GM21515 (cell line): ENCODE results near the gene OSBPL10.
"Not testable (repeated sequence)": the region's sequence is repeated elsewhere in the genome, so short reads cannot be mapped to it uniquely, and the experiment has no call there.

Source experiments
- ATAC-seq: cut with Tn5 transposase; IDR thresholded peaks from one replicate; pipeline ENCODE4 v1.9.1; 2021; ENCODE audit not compliant: unreplicated experiment

The OSBPL10 gene

DNA sequence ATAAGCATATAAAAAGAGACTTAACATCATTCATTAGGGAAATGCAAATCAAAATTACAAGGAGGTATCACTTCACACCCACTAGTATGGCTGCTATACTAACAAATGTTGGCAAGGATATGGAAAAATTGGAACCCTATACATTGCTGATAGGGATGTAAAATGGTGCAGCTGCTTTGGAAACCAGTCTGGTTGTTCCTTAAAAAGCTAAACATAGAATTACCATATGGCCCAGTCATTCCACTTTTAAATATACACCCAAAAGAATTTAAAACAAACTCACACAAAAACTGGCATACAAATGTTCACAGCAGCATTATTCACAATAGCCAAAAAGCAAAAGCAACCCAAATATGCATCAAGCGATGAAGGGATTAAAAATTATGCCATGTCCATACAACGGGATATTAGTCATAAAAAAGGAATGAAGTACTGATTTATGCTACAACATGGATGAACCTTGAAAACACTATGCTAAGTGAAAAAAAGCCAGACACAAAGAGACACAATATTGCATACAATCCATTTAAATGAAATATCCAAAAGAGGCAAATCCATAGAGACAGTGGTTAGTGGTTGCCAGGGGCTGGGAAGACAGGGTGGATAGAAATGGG lies 118.3 kb downstream of the OSBPL10 start:
- ATAC-seq: no peak

DNA sequence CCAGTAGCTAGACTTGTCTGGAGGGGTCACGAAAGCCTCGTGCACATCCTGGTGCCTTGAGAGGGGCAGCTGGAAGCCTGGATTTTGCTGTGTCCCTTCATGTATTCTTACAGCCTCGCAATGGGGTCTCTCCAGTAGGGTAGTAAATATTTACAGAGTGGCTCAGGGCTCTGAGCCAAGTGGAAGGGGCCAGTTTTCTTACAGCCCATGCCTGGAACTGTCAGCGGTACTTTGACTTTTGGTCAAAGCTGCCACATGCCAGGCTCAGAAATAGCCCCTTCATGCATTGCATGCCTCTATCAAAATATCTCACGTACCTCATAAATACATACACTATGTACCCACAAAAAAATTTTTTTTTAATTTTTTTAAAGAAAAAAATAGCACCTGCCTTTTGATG lies 119.2 kb downstream of the OSBPL10 start:
- no peak for ATAC-seq

DNA sequence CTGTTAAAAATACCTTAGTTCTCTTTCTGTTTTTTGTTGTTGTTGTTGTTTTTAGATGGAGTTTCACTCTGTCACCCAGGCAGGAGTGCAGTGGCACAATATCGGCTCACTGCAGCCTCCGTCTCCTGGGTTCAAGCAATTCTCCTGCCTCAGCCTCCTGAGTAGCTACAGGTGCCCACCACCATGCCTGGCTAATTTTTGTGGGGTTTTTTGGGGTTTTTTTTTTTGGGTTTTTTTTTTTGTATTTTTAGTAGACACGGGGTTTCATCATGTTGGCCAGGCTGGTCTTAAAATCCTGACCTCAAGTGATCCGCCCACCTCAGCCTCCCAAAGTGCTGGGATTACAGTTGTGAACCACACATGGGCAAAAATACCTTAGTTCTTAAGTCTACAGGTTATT lies 120.4 kb downstream of the OSBPL10 start:
- not testable (repeated sequence) for ATAC-seq

DNA sequence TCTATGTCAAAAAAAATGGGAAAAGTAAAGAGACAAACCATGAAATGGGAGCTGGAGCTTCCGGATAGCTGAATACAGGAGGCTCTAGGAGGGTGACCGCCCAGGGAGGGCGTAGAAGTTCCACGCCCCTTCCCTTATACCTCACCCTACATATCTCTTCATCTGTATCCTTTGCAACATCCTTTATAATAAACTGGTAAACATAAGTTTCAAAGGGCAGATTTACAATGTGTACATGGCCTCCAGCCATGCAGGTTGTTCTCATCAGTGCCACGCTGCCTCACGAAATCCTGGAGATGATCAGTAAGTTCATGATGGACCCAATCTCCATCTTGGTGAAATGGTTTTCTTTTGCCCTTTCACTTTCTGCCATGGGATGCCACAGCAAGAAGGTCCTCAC lies 121.8 kb downstream of the OSBPL10 start:
- ATAC-seq: no peak

DNA sequence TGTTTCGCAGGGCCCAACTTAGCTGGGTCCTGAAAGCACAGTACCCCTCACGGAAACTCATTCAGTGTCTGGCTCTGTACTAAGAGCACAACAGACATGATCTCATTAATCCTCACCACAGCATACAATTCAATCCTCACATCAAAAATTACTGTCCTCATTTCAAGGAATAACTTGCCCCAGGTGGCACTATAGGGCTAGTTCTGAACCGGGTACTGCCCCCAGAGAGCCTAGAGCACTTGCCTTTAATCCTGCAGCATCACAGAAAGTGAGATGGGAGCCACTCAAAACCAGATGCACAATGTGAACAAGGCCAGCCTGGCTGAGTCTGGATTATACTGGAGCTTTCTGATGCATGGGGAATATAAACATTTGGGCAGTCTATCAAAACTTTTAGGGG lies 122.6 kb downstream of the OSBPL10 start:
- ATAC-seq: no peak

DNA sequence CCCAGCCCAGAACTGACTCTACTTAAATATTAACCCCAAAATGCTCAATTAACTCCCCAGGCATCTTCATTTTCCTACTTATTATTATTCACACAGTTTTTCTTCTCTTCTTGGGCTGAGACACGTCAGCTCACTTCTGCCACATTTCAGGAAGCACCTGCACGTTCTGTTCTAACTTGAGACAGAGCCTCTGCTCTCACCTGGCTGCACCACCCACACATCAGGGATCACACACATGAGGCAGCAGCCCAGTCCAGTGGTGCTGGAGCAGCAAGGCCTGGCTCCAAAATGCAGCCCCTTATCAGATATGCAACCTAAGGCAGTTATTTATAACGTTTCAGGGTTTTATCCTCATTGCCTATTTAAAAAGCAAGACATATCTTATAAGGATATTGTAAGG lies 127.5 kb downstream of the OSBPL10 start:
- ATAC-seq: no peak

DNA sequence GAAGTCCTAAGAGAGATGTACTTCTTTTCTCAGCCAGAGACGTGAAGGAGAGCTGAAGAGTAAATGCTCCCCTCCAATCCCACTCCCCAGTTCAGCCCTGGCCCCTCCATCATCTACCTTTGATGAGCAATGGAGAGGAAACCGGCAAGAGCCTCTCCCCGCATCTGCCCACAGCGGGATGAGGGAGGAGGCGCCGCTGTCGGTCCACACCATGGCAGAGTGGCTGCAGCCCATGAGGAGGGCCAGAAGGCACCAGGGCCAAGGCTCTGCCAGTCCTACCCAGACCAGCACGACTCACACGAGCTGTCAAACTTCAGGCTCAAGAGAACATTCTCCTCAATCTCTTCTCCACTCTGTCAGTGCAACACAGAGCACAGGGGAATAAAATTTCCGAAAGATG lies 129.8 kb downstream of the OSBPL10 start:
- no peak for ATAC-seq

DNA sequence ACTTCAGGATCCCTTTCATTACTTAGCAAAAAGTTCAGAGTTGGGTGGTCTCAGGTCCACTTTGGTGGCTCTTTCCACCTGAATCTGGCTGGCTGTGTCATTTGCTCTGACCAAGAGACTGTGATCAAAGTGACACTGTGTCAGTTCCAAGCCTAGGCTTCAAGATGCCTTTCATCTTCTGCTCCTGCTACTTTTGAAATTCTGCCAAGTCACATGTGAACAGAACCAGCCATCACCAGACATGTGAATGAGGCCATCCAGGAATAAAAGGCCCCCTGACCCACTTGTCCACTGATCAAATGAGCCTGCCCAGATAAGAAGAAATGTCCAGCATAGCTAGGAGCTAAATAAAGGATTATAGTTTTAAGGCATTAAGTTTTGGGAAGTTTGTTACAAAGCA lies 132.2 kb downstream of the OSBPL10 start:
- ATAC-seq: no peak

DNA sequence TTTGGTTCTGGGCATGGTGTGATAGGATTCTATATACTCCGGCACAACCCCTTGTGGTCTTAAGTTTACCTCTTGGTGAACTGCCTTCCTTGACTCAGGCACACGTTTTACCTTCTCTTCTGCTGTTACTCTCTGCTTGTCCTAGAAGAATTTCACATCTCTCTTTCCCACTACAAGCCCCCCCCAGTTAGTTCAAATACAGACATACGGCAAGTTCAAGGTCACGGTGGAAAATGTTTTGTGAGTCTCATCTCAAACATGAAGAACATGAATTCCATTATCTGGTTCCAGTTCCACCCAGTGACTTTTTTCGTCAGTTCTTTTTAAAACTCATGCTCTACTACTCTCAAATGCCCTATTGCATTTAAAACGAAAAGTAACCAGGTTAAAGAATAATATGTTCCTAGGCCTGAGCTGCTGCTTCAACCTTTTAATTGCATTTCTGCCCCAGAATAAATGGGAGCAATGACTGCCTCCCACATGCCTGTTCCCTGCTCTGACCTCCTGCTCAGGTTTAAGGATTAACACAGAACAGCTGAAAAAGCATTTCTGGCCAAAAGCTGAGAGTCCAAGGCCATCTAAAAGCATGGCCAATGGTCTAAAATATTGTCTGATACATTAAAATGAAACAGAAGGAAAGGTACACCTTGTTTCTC lies 132.8 kb downstream of the OSBPL10 start:
- ATAC-seq: no peak

DNA sequence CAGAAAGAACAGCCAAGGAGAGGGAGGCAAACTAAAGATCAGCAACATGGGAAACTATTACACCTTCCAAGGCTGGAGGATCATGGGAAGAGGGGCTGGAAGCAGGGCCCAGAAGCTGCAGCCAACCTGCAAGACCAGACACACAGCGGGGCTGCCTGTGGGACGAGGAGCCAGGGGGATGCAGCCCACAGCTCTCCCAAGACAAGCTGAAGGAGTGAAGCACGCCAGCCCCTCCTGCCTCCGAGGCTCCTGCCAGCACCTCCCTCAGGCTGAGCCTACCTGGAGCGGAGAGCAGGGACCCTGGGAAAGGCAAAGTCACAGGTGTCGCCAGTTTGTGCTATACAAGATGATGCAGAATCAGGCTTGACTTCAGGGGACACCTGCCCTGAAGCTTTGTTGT lies 133.3 kb downstream of the OSBPL10 start:
- ATAC-seq: no peak

DNA sequence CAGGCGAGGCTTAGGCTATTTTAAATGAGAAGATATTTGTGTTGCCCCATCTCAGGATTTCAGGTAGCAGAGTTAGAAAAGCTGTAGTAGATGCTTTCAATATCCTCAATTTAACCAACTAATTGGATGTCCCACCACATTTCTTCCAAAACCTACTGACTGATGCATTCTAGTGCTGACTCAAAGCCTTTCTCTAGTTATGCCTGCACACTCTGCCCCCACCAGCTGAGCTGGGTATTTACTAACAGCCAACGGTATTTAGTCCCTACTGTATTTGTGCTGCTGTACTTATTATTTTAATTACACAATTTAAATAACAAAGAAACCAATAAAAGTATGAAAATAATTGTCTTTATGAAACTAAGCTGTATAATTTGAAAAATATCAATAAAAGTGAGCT lies 139.5 kb downstream of the OSBPL10 start:
- ATAC-seq: no peak

DNA sequence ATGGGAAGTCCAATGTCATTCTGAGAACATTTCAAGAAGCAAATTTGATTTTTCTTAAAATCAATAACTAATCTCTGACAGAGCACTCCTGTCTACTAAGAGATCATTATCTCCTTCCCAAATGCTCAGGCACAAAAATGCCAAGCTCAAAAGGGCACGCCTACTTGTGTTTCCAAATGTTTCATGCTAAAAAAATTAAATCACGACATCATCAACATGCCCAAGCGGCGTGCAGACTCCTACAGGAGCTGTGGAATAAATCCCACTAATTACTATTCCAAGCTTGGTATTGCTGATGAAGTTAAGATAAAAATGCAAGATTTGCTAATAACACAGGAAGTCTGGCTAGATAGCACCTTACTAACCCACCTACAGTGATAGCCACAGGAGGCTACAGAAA lies 140.8 kb downstream of the OSBPL10 start:
- no peak for ATAC-seq

DNA sequence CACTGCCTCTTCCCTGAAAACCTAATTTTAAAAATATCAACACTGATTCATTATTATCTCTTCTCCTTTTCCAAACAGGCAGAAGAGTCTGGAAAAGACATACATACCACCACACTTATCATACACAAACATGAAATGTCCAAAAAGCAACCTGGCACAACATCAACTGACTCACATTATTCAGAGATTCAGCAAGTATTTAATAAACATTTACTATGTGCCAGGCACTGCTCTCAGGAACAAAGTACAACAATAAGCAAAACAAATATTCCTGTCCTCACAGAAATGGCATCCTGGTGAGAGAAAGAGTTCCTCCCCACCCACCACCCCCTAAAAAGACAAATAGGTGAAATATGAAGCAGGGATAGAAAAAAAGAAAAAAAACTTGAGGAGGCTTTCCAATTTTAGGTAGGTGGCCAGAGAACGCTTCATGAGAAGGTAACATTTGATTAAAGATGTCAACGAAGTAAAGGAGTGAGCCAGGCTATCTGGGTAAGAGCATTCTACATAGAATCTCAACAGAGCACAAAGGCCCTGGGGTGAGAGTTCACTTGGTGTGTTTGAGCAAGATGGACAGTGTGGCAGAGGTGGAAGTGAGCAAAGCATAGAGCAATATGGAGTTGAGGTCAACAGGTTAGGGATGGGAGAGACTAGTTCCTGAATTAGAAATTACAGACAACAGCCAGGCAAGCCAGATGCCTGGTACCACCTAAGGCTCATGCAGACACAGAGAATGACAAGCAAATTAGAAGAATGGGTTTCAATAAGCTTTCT lies 141.7 kb downstream of the OSBPL10 start:
- no peak for ATAC-seq

DNA sequence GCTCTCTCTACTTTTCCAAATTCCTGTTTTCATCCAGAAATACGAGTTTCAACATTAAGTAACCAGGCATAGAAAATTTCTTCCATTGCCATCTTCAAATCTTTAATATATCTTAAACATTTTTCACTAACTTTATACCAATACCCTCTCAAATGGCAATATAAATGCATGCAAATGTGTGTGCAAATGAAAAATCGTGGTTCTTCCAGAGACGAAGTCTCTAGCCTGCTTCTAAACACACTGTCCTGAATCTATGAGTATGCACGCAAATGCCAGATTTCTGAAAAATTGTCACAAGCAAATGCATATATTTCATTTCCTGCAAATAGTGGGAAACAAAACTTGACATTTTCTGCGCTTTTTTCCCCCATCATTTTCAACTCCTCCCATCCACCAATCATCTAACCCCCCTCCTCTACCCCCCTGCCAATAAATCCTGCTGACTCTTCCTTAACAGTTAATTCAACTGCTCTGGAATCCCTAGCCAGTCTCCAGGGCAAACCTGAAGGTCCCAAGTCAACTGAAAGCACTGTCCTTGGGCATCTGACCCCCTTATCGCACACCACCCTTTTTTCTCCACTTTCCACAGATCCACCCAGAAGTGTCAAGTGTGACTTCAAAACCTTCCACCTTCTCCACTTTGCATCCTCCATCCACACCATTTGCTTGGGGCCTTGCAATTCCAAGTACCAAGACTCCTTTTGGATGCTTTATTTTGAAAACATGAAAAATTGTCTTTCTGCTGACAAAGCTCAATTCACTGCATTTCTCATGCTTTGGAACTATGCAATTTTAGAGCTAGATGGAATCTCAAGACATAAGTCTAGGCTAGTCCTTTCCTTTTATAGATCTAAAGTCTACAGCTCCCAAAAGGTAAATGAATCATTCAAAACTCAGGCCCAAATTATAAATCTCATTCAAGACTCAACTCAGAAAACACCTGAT lies 144.7 kb downstream of the OSBPL10 start:
- ATAC-seq: no peak

DNA sequence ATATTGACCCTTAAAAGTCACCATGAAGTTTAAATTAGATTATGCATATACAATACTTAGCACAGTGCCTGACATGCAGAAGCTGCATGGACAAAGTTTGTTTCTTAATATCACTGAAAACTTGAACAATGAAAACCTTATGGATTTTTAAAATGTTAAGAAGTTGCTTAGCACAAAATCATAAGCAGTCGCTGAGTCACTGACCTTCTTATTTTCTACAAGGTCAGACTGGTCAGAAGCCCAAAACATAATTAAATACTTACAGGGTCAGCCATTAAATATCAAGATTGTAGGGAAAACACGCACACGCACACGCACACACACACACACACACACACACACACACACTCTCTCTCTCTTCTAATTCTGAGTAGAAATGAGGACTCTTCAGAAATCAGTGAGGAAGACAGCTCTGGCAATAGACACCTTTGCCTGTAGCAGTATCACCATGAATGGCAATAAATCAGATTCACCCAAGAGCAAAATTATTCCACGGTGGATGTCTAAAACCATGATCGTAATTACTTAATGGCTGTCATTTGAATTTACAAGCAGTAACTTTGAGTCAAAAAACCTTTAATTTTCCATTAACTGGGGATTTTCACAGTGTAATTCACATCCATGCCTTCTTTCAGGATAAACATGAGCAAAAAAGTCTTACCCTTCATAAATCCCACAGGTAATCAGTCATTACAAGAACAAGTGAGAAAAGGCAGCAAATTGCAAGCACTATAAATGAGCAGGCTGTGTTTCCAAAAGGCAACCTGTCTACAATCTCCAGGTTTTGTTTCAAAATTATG lies 147.5 kb downstream of the OSBPL10 start:
- no peak for ATAC-seq

DNA sequence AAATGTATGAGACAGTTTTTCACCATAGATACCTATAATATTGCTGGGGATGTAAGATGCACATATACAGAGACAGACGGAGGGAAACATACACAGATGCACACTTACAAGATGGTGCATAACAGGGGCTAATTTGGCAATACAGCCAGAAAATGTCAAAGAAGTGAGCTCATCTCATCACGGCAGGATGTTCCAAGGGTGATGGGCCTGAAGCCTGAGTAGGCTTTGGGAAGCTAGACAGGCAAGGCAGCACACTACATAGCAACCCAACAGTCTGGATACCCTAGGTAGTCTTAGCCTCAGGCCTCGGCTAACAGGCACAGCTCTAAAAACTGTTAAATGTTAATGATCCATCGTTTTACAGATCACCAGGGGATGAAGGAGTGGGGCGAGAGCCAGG lies 148.5 kb downstream of the OSBPL10 start:
- ATAC-seq: no peak

DNA sequence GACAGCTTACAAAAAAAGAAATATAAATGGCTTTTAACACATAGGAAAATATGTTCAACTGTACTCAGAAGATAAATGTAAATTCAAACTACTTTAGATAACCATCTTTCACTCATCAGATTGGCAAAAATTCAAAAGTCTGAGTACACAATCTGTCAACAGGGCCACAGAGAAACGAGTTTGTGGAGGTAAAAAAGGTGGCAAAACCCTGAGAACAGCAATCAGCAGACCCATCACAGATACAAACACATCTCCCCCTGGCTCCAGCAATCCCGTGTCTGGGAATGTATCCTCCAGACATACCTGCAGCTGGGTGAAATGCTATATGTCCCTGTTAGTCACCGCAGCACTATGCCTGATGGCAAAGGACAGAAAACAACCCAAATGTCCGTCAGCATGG lies 149.5 kb downstream of the OSBPL10 start:
- no peak for ATAC-seq

DNA sequence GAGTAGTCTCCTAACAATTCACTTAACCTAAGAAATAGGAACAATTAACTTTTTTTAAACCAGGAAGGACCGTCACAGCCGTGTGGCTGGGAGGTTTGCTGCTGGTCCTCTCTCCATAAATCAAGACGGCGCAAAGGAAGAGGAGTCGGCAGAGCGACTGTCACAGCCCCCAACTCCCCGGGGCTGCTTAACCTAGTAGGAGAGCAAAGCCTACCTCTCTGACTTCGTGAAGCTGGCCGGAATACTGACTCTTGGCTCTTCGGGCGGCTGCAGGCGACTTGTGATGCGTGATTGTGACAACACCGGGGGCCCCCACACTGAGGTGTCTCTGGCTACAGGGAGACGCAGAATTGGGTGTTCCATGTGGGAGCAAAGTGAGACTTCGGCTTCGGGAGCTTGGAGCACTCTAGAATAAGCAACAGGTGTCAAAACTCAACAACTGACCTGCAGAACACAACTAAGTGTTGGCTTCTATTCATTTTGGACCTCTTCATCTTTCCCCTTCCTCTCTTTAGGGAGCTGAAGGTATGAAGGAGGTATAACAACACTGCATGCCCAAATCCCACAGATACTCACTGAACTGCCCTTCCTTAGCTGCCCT lies 151.1 kb downstream of the OSBPL10 start:
- no peak for ATAC-seq

DNA sequence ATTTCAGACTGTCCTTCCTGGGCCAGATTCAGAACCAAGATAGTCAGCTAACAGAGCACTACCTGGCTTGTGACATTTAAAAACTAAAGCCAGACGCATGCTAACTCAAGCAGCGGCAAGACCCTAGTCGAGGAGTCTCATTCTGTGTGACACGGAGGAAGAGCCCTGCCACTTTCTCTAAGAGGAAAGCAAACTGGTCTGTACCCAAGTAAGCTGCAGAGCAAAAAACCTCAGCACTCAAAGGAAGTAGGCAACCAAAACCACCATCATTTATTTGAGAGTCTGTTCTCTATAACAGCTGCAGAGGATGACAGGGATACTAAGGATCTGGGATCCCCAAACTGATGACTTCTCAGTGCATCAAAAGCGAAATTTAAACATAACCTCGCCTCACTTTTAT lies 152.1 kb downstream of the OSBPL10 start:
- ATAC-seq: no peak

DNA sequence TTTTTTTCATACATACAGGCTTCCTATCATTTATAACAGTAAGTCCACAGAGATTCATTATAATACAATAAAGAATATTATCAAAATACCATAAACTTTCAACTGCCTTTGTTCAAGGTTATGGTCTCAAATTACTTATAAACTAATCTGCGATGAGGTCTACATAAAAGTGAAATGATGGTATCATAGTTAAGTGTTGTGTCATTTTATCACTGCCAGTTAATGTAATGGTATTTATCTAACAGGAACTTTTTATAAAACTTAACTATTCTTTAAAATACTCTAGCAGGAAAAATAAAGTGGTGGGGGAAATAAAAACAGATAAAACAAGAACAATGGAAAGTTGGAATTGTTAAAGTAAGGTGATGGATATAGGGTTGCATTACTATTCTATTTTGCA lies 153.1 kb downstream of the OSBPL10 start:
- ATAC-seq: no peak
